ENCODE measurements around the gene DIRAS1.
A peak's percentile ranks its signal among the peaks of the same experiment; 100 is the strongest.

Gene DIRAS1

GRCh38 chr19:2711875-2712205, 9.3 kb downstream of the DIRAS1 start:
- TF ChIP-seq CTCF (IDR thresholded peaks at IDR 0.05; ENCODE audit: unreplicated experiment in 3 of 3): no peak

GRCh38 chr19:2711172-2711874, 9.8 kb downstream of the DIRAS1 start:
- H3K27ac Mint-ChIP-seq: no peak overlapping the region
- no peak overlapping the region for H3K4me3 Mint-ChIP-seq
- H3K4me1 Mint-ChIP-seq: no peaks in the 10 kb centered on the region
- H3K36me3 Mint-ChIP-seq (ENCODE audit: low read depth): no peaks in the 10 kb centered on the region
- no peak for TF ChIP-seq CTCF (IDR thresholded peaks at IDR 0.05; ENCODE audit: unreplicated experiment in 3 of 3)
- H3K9me3 Mint-ChIP-seq: peaks cover 10% of the 10 kb centered on the region
- H3K27me3 Mint-ChIP-seq (ENCODE audit: low read depth): peaks cover 13% of the 10 kb centered on the region

More at GRCh38 chr19:2711875-2712205, 9.3 kb downstream of the DIRAS1 start:
- Mint-ChIP-seq H3K27me3 (ENCODE audit: low read depth) (peaks cover 8% of the 10 kb centered on the region), H3K36me3 (ENCODE audit: low read depth) (no peaks in the 10 kb centered on the region), H3K9me3 (peaks cover 10% of the 10 kb centered on the region), H3K27ac (no peak overlapping the region), H3K4me1 (no peaks in the 10 kb centered on the region), H3K4me3 (no peak overlapping the region)

- H3K4me1 Mint-ChIP-seq: no peaks in the 10 kb centered on the region
- no peak overlapping the region for H3K27ac Mint-ChIP-seq
- H3K4me3 Mint-ChIP-seq: no peak overlapping the region
- no peaks in the 10 kb centered on the region for H3K36me3 Mint-ChIP-seq (ENCODE audit: low read depth)
- TF ChIP-seq CTCF (IDR thresholded peaks at IDR 0.05; ENCODE audit: unreplicated experiment in 3 of 3): no peak
- no peaks in the 10 kb centered on the region for H3K9me3 Mint-ChIP-seq
- peaks cover 37% of the 10 kb centered on the region for H3K27me3 Mint-ChIP-seq (ENCODE audit: low read depth)
These were observed 14.9 kb downstream of the DIRAS1 start for GRCh38 chr19:2706251-2706650.

- TF ChIP-seq CTCF (IDR thresholded peaks at IDR 0.05; ENCODE audit: unreplicated experiment in 3 of 3): no peak
- H3K27me3 Mint-ChIP-seq (ENCODE audit: low read depth): peaks cover 61% of the 10 kb centered on the region
- no peaks in the 10 kb centered on the region for H3K4me1 Mint-ChIP-seq
- no peaks in the 10 kb centered on the region for H3K9me3 Mint-ChIP-seq
- H3K36me3 Mint-ChIP-seq (ENCODE audit: low read depth): no peaks in the 10 kb centered on the region
- H3K27ac Mint-ChIP-seq: no peak overlapping the region
- H3K4me3 Mint-ChIP-seq: peak overlapping the region in 2 of 3 experiments; percentile 52 to 53
These were observed 17.4 kb downstream of the DIRAS1 start for GRCh38 chr19:2703691-2704216.

- peak overlapping the region; percentile 75 to 78 (median 76) for H3K4me3 Mint-ChIP-seq
- no peak overlapping the region for H3K27ac Mint-ChIP-seq
- H3K27me3 Mint-ChIP-seq (ENCODE audit: low read depth): peaks cover 65% of the 10 kb centered on the region
- TF ChIP-seq CTCF (IDR thresholded peaks at IDR 0.05; ENCODE audit: unreplicated experiment in 3 of 3): no peak
- no peaks in the 10 kb centered on the region for H3K4me1 Mint-ChIP-seq
- no peaks in the 10 kb centered on the region for H3K36me3 Mint-ChIP-seq (ENCODE audit: low read depth)
- no peaks in the 10 kb centered on the region for H3K9me3 Mint-ChIP-seq
These were observed 18.1 kb downstream of the DIRAS1 start for GRCh38 chr19:2703077-2703437.

All from nephron (organoid).